Esophagus muscularis mucosa (tissue), 4 donors: ENCODE data around the gene TP53INP2.

Experiments used
- CTCF ChIP-seq, 3 experiments: fragments of 200-600 bp in 2 of 3; fragments of 450-650 bp in 1 of 3; sonication (generic) in 2 of 3; IDR thresholded peaks; one replicate each; pipeline ENCODE4 v1.5.1; 2017 to 2019; ENCODE audit warnings: antibody characterized with exemption in 3 of 3, mild to moderate bottlenecking in 2 of 3, moderate library complexity in 1 of 3
- EP300 ChIP-seq: sonication (generic); formaldehyde crosslinking; IDR thresholded peaks from one replicate; pipeline ENCODE4 v1.6.1; 2017; ENCODE audit warnings: antibody characterized with exemption
- POLR2A ChIP-seq: fragments of 450-650 bp; IDR thresholded peaks from one replicate; pipeline ENCODE4 v1.6.1; 2017; ENCODE audit warnings: antibody characterized with exemption, moderate library complexity, mild to moderate bottlenecking, low read depth
- POLR2AphosphoS5 ChIP-seq, 2 donors: sonication (generic); formaldehyde crosslinking; IDR thresholded peaks; one replicate each; pipeline ENCODE4 v1.6.1; 2017; ENCODE audit warnings: antibody characterized with exemption in 2 of 2

- TF ChIP-seq CTCF (IDR thresholded peaks at IDR 0.05) (no peak), EP300 (no peak), POLR2A (no peak), POLR2AphosphoS5 (IDR thresholded peaks at IDR 0.05) (no peak)
These were observed 40.2 kb downstream of the TP53INP2 start for GRCh38 chr20:34744340-34744739.
